H9 (cell line): ENCODE measurements around the gene MLH1. TPM values are rescaled to one million over a fixed set of nuclear protein-coding genes. Genes with fewer than 3 reads are reported as not detected.

Source experiments
- DNase-seq: peaks from one replicate; pipeline ENCODE4 v3.0.0-alpha.2; 2017
- H2AFZ ChIP-seq: one replicate; pipeline ENCODE4 v1.6.1; 2013; ENCODE audit warnings: mild to moderate bottlenecking, low read length, control low read depth, moderate library complexity
- H2AK5ac ChIP-seq: 2 replicates; pipeline ENCODE4 v1.6.1; 2013; ENCODE audit warnings: low read length, control low read depth, mixed read lengths; ENCODE audit not compliant: insufficient read length
- H2BK120ac ChIP-seq: one replicate; pipeline ENCODE4 v1.6.1; 2013; ENCODE audit warnings: low read depth, mild to moderate bottlenecking, low read length, control low read depth, inconsistent platforms; ENCODE audit not compliant: poor library complexity, severe bottlenecking
- H2BK12ac ChIP-seq: 2 replicates; pipeline ENCODE4 v1.6.1; 2013; ENCODE audit warnings: low read length, control low read depth, mixed read lengths, low read depth; ENCODE audit not compliant: insufficient read length
- H2BK15ac ChIP-seq: 2 replicates; pipeline ENCODE4 v1.6.1; 2013; ENCODE audit warnings: low read depth, low read length, control low read depth
- H2BK20ac ChIP-seq: one replicate; pipeline ENCODE4 v1.6.1; 2013; ENCODE audit warnings: low read depth, mild to moderate bottlenecking, low read length, control low read depth, inconsistent platforms; ENCODE audit not compliant: poor library complexity, severe bottlenecking
- H2BK5ac ChIP-seq: 2 replicates; pipeline ENCODE4 v1.6.1; 2013; ENCODE audit warnings: low read length, control low read depth, mixed read lengths; ENCODE audit not compliant: insufficient read length
- H3K14ac ChIP-seq: 2 replicates; pipeline ENCODE4 v1.6.1; 2013; ENCODE audit warnings: low read length, control low read depth; ENCODE audit not compliant: insufficient read depth
- H3K18ac ChIP-seq: 2 replicates; pipeline ENCODE4 v1.6.1; 2013; ENCODE audit warnings: low read depth, mild to moderate bottlenecking, mixed read lengths, low read length, control low read depth; ENCODE audit not compliant: insufficient read length
- H3K23ac ChIP-seq: 2 replicates; pipeline ENCODE4 v1.6.1; 2013; ENCODE audit warnings: low read length, control low read depth, mixed read lengths, low read depth; ENCODE audit not compliant: insufficient read length
- H3K23me2 ChIP-seq: 2 replicates; pipeline ENCODE4 v1.6.1; 2013; ENCODE audit warnings: low read depth, mild to moderate bottlenecking, mixed read lengths, low read length, control low read depth; ENCODE audit not compliant: insufficient read length, poor library complexity, severe bottlenecking
- H3K27ac ChIP-seq: 2 replicates; pipeline ENCODE4 v1.5.1; 2013; ENCODE audit warnings: low read length, control low read depth, mixed read lengths, low read depth; ENCODE audit not compliant: insufficient read length
- H3K27me3 ChIP-seq: 2 replicates; pipeline ENCODE4 v1.6.1; 2013; ENCODE audit warnings: low read length, control low read depth, inconsistent platforms; ENCODE audit not compliant: insufficient read depth
- H3K4ac ChIP-seq: 2 replicates; pipeline ENCODE4 v1.6.1; 2013; ENCODE audit warnings: low read depth, mild to moderate bottlenecking, control low read depth, inconsistent platforms, low read length, moderate library complexity
- H3K4me1 ChIP-seq: 2 replicates; pipeline ENCODE4 v1.6.1; 2013; ENCODE audit warnings: low read length, control low read depth, inconsistent platforms; ENCODE audit not compliant: insufficient read depth
- H3K4me2 ChIP-seq: 2 replicates; pipeline ENCODE4 v1.6.1; 2013; ENCODE audit warnings: low read length, control low read depth, mixed read lengths; ENCODE audit not compliant: insufficient read length, insufficient read depth
- H3K56ac ChIP-seq: 2 replicates; pipeline ENCODE4 v1.6.1; 2013; ENCODE audit warnings: low read depth, mild to moderate bottlenecking, mixed read lengths, low read length, control low read depth; ENCODE audit not compliant: insufficient read length
- H3K79me1 ChIP-seq: 2 replicates; pipeline ENCODE4 v1.6.1; 2013; ENCODE audit warnings: low read depth, mild to moderate bottlenecking, moderate library complexity, low read length, control low read depth, inconsistent platforms; ENCODE audit not compliant: insufficient read depth, poor library complexity, severe bottlenecking
- H3K79me2 ChIP-seq: 2 replicates; pipeline ENCODE4 v1.6.1; 2013; ENCODE audit warnings: low read length, control low read depth, inconsistent platforms; ENCODE audit not compliant: insufficient read depth
- H3K9ac ChIP-seq: 2 replicates; pipeline ENCODE4 v1.6.1; 2013; ENCODE audit warnings: low read length, control low read depth, mixed read lengths; ENCODE audit not compliant: insufficient read length; ENCODE audit errors: extremely low read depth
- H3K9me3 ChIP-seq: one replicate; pipeline ENCODE4 v1.6.1; 2013; ENCODE audit warnings: low read depth, low read length, inconsistent platforms; ENCODE audit not compliant: control insufficient read depth
- H3T11ph ChIP-seq: one replicate; pipeline ENCODE4 v1.6.1; 2013; ENCODE audit warnings: mild to moderate bottlenecking, low read length, control low read depth, inconsistent platforms
- H4K20me1 ChIP-seq: one replicate; pipeline ENCODE4 v1.6.1; 2013; ENCODE audit not compliant: control insufficient read depth, insufficient read length, insufficient read depth
- H4K5ac ChIP-seq: 2 replicates; pipeline ENCODE4 v1.6.1; 2013; ENCODE audit warnings: low read depth, mild to moderate bottlenecking, mixed read lengths, low read length, control low read depth; ENCODE audit not compliant: insufficient read length
- H4K8ac ChIP-seq: replicated peaks from 2 replicates; pipeline ENCODE4 v1.6.1; 2013; ENCODE audit warnings: low read length, control low read depth, mixed read lengths, low read depth; ENCODE audit not compliant: insufficient read length
- H4K91ac ChIP-seq: 2 replicates; pipeline ENCODE4 v1.6.1; 2013; ENCODE audit warnings: low read depth, mild to moderate bottlenecking, moderate library complexity, mixed read lengths, low read length, control low read depth; ENCODE audit not compliant: insufficient read length
- H3K27ac Mint-ChIP-seq, 3 experiments: 2 replicates in 2 of 3; 3 replicates in 1 of 3; pipeline ENCODE4 v1.8.0; 2020 to 2021; ENCODE audit warnings: mixed read lengths in 3 of 3, mild to moderate bottlenecking in 1 of 3, moderate library complexity in 1 of 3
- H3K27me3 Mint-ChIP-seq: 2 replicates; pipeline ENCODE4 v1.8.0; 2021; ENCODE audit warnings: low read depth, mild to moderate bottlenecking, moderate library complexity, mixed read lengths
- H3K36me3 Mint-ChIP-seq, 3 experiments: 2 replicates in 2 of 3; 3 replicates in 1 of 3; pipeline ENCODE4 v1.8.0; 2020 to 2021; ENCODE audit warnings: low read depth in 3 of 3, mixed read lengths in 3 of 3; ENCODE audit not compliant: insufficient read depth in 1 of 3
- H3K4me1 Mint-ChIP-seq, 2 experiments: 2 replicates each; pipeline ENCODE4 v1.8.0; 2020; ENCODE audit warnings: mixed read lengths in 2 of 2
- H3K4me3 Mint-ChIP-seq, 2 experiments: 2 replicates in 1 of 2; 3 replicates in 1 of 2; pipeline ENCODE4 v1.8.0; 2020 to 2021; ENCODE audit warnings: mild to moderate bottlenecking in 2 of 2, mixed read lengths in 2 of 2, moderate library complexity in 1 of 2
- H3K9me3 Mint-ChIP-seq, 2 experiments: 2 replicates in 1 of 2; 3 replicates in 1 of 2; pipeline ENCODE4 v1.8.0; 2020; ENCODE audit warnings: mild to moderate bottlenecking in 2 of 2, mixed read lengths in 2 of 2, moderate library complexity in 1 of 2
- CTCF ChIP-seq: fragments of 200-600 bp; sonication (generic); conservative IDR thresholded peaks from 3 replicates; pipeline ENCODE4 v1.8.0; 2021; ENCODE audit warnings: antibody characterized with exemption, mild to moderate bottlenecking
- WGBS: extraction: QIAGEN DNeasy Blood & Tissue Kit; methylation state at CpG from one replicate; pipeline ENCODE4 v1.1.7; 2013; ENCODE audit warnings: missing lambda C conversion rate, low lambda C conversion rate, mixed read lengths; ENCODE audit not compliant: insufficient read length; ENCODE audit errors: extremely low coverage; 5-methylcytosine and 5-hydroxymethylcytosine counted together
- total RNA-seq: library from RNA; stranded (reverse); gene quantifications from 2 replicates; pipeline ENCODE4 v1.2.1, GENCODE V29; 2021

The MLH1 gene
- total RNA-seq, 1 experiment from 2014 or later, result 45.1 TPM

DNA sequence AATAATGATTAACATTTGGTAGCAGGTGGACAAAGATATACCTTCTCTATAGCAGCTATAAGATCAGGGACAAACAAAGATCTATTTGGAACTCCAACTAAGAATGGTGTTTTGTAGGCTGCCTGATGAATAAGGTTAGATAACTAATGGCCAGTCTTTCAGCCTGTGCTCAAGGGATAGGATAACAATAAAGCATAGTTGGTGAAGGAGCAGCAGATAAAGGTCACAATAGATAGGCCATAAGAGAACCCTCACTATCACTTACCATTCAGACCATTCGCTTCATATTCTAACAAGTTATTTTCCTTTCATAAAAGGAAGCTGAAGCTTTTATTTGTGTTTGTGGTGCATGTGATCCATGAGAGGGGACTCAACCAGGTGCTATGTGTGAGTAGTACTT, 20.2 kb upstream of the MLH1 start:
- H3K4me1 Mint-ChIP-seq, result peaks cover 8 to 18% of the 10 kb centered on the region in 2 experiments
- no peaks in the 10 kb centered on the region for H3K9me3 ChIP-seq
- H3K27me3 Mint-ChIP-seq, result no peaks in the 10 kb centered on the region
- no peak overlapping the region for H3K23ac ChIP-seq
- no peaks in the 10 kb centered on the region for H3K79me1 ChIP-seq
- H3K27ac Mint-ChIP-seq, result no peak overlapping the region
- no peaks in the 10 kb centered on the region for H3K23me2 ChIP-seq
- TF ChIP-seq CTCF, result no peak
- H3K4me3 Mint-ChIP-seq, result no peak overlapping the region
- DNase-seq, result no peak
- no peak overlapping the region for H4K91ac ChIP-seq
- H4K5ac ChIP-seq, result no peak overlapping the region
- H2BK20ac ChIP-seq, result no peak overlapping the region
- H2AK5ac ChIP-seq, result no peak overlapping the region
- no CpG with 5 or more reads among the region's 1 CpG for WGBS
- H3T11ph ChIP-seq, result no peak overlapping the region
- no peaks in the 10 kb centered on the region for H3K79me2 ChIP-seq
- H3K4ac ChIP-seq, result no peak overlapping the region
- no peak overlapping the region for H2BK15ac ChIP-seq
- H2BK5ac ChIP-seq, result no peak overlapping the region
- peaks cover 3% of the 10 kb centered on the region for H4K20me1 ChIP-seq
- no peak overlapping the region for H2BK120ac ChIP-seq
- H3K9me3 Mint-ChIP-seq, result peaks cover 3 to 10% of the 10 kb centered on the region in 2 experiments; a peak in 3 of 5 replicates
- H3K4me1 ChIP-seq, result no peaks in the 10 kb centered on the region
- H2BK12ac ChIP-seq, result no peak overlapping the region
- no peak overlapping the region for H3K56ac ChIP-seq
- H3K27me3 ChIP-seq, result no peaks in the 10 kb centered on the region
- H2AFZ ChIP-seq, result no peak overlapping the region
- H3K4me2 ChIP-seq, result no peak overlapping the region
- peaks cover 0 to 13% (median 0%) of the 10 kb centered on the region in 3 experiments; a peak in 3 of 7 replicates for H3K36me3 Mint-ChIP-seq
- H3K27ac ChIP-seq, result no peak overlapping the region
- H3K18ac ChIP-seq, result no peak overlapping the region
- H4K8ac ChIP-seq, result no peak overlapping the region
- H3K9ac ChIP-seq, result no peak overlapping the region
- no peak overlapping the region for H3K14ac ChIP-seq
